GM18909 (cell line): Measurements from ENCODE around the gene AKAP8.

Source experiments
- ATAC-seq: cut with Tn5 transposase; IDR thresholded peaks from one replicate; pipeline ENCODE4 v1.9.1; 2021; ENCODE audit warnings: mild to moderate bottlenecking; ENCODE audit not compliant: unreplicated experiment, poor library complexity

AKAP8 gene

DNA sequence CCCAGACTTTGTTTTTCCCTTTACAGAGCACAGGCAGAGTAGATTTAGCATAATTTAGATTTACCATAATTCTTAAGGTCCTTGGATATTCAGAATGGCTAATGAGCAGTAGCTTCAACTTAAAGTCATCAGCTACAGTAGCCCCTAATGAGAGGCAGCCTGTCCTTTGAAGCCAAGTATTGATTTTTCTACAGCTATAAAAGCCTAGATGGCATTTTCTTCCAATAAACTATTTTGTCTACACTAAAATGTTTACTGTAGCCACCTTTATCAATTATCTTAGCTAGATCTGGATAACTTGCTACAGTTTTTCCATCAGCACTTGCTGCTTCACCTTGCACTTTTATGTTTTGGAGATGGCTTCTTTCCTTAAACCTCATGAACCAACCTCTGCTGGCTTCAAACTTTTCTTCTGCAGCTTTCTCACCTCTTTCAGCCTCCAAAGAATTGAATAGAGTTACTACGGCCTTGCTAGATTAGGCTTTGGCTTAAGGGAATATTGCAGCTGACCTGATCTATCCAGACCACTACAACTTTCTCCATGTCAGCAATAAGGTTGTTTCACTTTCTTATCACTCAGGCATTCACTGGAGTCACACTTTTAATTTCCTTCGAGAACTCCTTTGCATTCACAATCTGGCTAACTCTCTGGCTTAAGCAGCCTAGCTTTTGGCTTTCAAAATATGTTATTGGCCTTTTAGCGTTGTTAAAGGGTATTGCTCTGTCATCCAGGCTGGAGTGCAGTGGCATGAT lies 73.8 kb downstream of the AKAP8 start:
- no peak for ATAC-seq

DNA sequence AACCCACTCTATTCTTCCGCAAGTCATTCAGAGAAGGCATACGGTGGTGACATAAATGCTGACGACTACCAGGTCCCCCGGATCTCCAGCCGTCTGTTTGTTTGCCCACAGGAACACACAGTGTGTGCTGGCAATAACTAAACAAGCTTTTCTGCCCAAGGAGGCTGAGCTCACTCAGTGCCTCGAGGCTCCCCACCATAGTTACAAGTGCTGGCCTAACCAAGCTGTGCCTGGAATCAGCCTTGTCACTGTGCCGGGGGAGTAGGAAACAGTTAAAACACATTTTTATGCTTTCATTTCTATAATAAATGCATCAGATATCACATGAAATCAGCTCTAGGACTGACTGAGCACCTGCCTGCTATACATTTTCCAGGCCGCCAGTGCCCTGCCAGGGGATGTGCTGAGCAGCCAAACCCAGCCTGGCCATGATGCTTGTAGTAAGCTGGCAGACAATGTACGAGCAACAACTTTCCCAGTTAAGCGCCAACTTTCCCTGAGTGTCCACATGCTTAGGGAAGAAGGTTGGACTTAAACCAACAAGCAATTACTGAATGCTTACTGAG lies 75.4 kb downstream of the AKAP8 start:
- no peak for ATAC-seq
